Measurements from ENCODE around the gene SLC35G3.
"Not testable (repeated sequence)": the region's sequence is repeated elsewhere in the genome, so short reads cannot be mapped to it uniquely, and the experiment has no call there.

Gene SLC35G3

DNA sequence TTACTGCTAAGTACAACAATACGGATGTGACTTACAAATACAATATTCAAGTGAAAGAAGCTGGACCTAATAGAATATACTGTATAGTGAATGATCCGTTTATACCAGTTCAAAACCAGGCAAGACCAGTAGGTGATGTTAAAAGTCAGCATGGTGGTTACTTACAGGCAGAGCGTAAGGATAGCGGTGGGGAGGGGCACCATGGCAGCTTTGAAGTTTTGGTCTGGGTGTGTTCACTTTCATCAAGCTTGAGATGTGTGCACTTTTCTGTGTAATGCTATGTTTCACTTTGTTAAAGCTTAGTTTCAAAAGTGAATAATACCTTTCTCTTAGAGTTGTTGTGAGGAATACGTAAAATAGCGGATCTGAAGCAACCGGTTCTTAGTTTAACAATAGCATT lies 16.5 kb upstream of the SLC35G3 start:
- DNase-seq (ENCODE audit: low read depth in 3 of 3): no peak

DNA sequence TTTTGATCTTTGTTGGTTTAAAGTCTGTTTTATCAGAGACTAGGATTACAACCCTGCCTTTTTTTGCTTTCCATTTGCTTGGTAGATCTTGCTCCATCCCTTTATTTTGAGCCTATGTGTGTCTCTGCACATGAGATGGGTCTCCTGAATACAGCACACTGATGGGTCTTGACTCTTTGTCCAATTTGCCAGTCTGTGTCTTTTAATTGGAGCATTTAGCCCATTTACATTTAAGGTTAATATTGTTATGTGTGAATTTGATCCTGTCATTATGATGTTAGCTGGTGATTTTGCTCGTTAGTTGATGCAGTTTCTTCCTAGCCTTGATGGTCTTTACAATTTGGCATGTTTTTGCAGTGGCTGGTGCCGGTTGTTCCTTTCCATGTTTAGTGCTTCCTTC lies 8.4 kb upstream of the SLC35G3 start:
- DNase-seq (ENCODE audit: low read depth in 3 of 3): not testable (repeated sequence)

DNA sequence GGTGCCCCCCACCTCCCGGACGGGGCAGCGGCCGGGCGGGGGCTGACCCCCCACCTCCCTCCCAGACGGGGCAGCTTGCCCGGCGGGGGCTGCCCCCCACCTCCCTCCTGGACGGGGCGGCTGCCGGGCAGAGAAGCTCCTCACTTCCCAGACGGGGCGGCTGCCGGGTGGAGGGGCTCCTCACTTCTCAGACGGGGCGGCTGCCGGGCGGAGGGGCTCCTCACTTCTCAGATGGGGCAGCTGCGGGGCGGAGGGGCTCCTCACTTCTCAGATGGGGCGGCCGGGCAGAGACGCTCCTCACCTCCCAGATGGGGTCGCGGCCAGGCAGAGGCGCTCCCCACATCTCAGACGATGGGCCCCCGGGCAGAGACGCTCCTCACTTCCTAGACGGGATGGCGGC lies 869 bp upstream of the SLC35G3 start:
- not testable (repeated sequence) for DNase-seq (ENCODE audit: low read depth in 3 of 3)

DNA sequence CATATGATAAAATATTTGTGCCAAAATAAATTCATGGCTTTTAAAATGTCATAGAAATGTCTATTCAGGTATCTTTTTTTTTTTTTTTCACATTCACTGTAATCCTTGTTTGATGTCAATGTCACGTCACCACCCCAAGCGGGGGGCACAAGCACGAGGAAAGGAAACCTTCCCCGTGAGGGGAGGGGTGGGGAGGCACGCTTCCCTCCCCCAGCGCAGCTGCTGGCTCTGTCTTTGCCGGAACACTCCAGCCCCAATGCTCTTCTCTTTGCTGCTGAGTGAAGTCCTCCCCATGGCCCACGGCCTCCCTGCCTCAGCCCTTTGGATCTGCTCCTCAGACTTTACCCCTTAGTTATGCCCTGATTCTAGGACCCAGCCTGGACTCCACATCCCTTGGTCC lies 1.5 kb downstream of the SLC35G3 start:
- no peak for DNase-seq (ENCODE audit: low read depth in 3 of 3)

DNA sequence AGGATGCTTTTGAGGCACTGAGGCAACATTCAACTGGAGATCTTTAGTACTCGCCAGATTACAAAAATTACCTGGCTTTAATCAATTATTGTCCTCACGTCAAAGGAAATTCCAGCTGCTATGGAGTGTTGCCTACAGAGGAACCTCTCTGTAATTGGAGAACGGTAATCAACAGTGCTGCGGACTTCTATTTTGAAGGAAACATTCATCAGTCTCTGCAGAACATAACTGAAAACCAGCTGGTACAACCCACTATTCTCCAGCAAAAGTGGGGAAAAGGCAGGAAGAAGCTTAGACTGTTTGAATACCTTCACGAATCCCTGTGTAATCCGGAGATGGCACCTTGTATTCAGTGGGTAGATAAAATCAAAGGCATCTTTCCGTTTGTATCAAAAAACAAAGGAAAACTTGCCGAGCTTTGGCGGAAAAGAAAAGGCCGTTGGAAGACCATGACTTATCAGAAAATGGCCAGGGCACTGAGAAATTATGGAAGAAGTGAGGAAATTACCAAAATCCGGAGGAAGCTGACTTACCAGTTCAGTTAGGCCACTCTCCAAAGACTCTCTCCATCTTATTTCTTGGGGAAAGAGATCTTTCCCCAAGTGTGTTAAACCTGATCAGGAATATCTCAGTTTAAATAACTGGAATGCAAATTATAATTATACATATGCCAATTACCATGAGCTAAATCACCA lies 3.0 kb downstream of the SLC35G3 start:
- DNase-seq (ENCODE audit: low read depth in 3 of 3): no peak

DNA sequence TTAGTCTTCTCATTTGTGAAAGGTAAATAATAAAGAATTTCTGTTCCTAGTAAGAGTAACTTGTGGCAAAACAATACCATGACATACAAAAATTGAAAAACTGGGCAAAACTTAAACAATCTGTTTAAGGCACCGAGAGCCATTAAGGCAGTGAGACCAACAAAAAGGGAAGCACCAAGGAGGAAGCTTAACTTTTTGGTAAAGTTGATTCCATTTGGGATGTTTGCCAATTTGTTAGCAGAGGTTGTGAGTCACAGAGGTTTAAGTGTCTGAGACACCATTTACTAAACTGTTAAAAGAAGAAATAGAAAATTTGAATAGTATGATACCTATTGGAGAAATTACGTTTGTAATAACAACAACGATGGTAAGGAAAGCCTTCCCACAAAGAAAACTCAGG lies 4.9 kb downstream of the SLC35G3 start:
- no peak for DNase-seq (ENCODE audit: low read depth in 3 of 3)

DNA sequence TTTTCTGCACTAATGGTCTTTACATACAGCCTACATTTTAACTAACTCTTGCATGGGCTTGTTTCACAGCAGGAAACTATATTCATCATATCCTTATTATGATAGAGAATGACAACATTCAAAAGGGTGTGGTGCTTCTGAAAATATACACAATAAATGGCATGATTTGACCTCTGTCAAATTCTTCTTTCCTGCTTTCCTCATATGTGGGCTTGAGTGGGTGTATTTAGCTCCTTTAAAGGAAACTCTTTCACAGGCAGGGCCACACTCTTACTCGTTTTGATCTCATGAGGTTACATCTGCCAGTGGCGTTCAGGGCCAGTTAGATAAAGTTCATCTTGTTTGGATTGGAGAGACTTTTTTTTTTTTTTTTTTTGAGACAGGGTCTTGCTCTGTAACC lies 6.1 kb downstream of the SLC35G3 start:
- no peak for DNase-seq (ENCODE audit: low read depth in 3 of 3)

DNA sequence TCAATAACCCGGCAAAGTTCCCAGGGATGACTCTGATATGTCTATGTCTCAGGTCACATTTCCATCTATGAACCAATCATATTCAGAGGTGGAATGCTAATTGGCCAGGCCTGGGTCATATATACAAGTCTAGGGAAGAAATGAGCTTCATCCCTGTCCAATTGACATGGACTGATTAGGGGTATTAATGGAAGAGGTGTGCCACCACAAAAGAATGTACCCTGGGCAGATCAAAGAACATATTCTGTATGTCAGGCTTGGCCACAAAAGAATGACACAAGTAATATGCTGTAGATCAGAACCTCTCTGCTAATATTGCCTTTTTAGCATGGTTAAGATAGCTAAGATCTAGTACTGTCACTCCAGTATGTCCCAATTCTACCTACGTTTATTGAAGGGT lies 6.7 kb downstream of the SLC35G3 start:
- no peak for DNase-seq (ENCODE audit: low read depth in 3 of 3)

DNA sequence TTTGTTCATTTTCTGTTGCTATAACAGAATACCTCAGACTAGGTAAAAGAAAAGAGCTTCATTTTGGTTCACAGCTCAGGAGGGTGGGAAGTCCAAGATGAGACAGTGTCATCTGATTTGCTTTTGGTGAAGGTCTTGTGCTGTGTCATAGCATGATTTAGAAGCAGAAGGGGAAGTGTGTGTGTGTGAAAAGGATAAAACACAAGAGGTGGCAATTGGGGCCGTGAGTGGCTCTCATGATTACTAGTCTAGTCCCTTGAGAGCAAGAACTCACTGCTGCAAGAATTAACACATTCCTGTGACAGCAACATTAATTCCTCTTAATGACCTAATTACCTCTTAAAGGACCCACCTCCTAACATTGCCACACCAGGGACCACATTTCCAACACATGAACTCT lies 8.3 kb downstream of the SLC35G3 start:
- no peak for DNase-seq (ENCODE audit: low read depth in 3 of 3)

DNA sequence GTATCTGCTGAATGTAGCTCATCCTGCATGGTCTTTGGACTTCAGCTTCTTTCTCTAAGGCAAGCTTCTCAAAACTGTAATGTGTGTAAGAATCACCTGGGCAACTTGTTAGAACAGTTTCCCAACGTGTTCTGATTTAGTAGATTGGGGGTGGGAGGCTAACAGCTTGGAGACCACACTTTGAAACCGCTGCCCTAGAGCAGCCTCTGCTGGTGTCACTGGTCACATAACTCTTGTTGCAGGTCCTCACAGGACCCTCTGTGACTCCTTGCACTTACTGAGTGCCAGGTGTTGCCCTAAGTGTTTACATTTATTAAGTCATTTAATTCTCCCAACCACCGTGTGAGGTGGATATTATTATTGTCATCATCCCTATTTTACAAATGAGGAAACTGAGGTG lies 9.9 kb downstream of the SLC35G3 start:
- no peak for DNase-seq (ENCODE audit: low read depth in 3 of 3)

DNA sequence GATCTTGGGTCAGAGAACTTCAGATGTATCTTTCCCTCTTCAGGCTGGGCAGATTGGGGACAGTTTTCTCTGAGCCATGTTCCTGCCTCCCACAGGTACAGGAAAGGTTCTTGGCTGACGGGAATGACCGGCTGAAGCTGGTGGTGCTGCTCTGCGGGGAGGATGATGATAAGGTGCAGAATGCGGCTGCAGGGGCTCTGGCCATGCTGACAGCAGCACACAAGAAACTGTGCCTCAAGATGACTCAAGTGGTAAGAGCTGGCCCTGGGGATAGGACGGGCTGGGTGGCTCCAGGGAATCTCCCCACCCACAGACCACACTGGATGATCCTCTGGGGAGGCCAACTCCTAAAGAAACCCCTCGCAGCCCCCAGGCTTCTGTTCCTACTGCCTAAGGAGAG lies 10.9 kb downstream of the SLC35G3 start:
- no peak for DNase-seq (ENCODE audit: low read depth in 3 of 3)

DNA sequence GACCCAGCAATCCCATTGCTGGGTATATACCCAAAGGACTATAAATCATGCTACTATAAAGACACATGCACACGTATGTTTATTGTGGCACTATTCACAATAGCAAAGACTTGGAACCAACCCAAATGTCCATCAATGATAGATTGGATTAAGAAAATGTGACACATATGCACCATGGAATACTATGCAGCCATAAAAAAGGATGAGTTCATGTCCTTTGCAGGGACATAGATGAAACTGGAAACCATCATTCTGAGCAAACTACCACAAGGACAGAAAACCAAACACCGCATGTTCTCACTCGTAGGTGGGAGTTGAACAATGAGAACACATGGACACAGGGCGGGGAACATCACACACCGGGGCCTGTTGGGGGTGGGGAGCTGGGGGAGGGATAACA lies 14.8 kb downstream of the SLC35G3 start:
- DNase-seq (ENCODE audit: low read depth in 3 of 3): not testable (repeated sequence)

DNA sequence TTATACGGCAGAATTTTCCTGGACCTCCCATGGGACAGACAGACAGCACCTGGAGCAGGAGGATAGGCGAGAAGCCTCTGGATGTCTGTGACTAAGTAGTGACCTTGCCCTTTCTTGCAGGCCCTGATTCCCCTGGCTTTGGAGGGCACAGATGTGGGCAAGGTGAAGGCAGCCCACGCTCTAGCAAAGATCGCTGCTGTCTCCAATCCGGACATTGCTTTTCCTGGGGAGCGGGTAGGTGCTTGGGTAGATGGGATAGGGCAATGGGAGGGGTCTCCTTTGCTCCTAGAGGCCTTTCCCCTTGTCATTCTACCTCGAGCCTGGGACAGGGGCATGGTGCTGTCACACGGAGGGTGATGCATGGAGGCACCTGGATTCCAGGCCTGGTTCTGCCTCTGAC lies 17.3 kb downstream of the SLC35G3 start:
- no peak for DNase-seq (ENCODE audit: low read depth in 3 of 3)

DNA sequence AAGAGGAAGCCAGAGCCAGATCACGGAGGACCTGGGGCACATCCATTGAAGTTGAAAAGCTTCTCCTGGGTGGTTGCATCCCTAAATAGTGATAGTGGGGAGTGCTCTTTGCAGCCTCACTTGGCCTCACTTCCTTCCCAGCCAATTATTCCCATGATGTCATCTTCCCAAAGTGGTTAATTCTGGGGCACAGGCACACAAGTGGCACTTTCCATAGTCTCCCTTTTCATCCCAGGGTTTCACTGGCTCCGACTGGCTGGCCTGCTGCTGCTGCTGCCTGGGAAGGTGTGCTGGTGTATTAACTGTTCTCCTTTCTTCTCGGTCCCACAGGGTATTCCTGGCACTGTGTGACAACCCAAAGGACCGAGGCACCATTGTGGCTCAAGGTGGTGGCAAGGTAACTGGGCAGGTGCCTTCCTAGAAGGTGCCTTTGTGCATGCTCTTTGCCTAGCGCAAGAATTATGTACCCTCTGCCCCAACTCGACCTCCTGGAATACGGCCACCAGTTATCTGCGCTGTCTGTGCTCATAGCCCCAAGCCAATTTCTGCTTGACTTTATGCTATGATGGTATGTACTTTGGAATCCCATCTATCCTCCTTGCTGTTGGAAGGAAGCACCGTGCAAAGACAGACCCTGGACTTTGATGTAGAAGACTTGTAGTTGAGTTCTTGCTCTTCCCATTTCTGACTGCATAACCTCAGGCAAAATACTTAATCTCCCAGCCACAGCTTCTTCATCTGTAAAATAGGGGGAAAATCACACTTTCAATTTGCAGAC lies 18.4 kb downstream of the SLC35G3 start:
- no peak for DNase-seq (ENCODE audit: low read depth in 3 of 3)

DNA sequence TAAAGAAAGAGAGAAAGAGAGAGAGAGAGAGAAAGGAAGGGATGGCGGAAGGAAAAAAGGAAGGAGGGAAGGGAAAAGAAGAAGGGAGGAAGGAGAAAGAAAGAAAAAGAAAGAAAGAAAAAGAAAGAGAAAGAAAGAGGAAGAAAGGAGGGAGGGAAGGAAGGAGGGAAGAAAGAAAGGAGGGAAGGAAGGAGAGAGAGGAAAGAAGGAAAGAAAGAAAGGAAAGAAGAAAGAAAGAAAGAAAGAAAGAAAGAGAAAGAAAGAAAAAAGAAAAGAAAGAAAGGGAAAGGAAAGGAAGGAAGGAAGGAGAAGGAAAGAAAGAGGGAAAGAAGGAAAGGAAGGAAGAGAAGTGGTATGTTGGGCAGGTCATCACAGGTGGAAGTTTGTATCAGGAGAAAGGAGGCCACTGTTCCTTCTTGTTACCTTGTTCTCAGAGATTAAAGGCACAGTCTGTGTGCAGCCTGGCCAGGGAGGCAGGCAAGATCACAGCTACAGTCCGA lies 19.3 kb downstream of the SLC35G3 start:
- no peak for DNase-seq (ENCODE audit: low read depth in 3 of 3)

DNA sequence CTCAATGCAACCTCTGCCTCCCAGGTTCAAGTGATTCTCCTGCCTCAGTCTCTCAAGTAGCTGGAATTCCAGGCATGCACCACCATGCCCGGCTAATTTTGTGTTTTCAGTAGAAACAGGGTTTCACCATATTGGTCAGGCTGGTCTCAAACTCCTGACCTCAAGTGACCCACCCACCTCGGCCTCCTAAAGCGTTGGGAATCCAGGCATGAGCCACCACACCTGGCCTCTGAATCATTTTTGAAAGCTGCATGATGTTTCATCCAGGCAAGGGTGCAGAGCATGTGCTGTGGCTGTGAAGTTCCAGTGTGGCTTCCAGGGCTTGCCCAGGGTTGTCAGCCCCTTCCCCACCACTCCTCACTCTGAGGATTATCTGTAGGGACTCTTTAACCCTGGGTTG lies 21.9 kb downstream of the SLC35G3 start:
- not testable (repeated sequence) for DNase-seq (ENCODE audit: low read depth in 3 of 3)

DNA sequence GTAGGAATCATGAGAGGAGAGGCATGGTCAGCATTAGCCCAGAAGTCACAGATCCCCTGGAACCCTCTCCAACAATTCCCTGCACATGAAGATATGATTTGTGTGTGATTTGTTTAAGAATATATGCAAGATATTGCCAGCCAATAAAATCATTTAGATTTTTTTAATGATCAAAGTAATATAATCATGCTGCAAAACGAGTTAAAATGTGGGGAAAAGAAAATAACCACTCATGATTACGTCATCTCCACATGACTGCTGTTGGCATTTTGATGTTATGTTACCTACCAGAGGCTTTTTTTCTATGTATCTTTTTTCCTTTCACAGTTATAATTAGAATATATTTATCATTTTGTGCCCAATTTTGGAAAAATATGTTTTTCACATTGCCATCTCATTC lies 22.4 kb downstream of the SLC35G3 start:
- DNase-seq (ENCODE audit: low read depth in 3 of 3): no peak

DNA sequence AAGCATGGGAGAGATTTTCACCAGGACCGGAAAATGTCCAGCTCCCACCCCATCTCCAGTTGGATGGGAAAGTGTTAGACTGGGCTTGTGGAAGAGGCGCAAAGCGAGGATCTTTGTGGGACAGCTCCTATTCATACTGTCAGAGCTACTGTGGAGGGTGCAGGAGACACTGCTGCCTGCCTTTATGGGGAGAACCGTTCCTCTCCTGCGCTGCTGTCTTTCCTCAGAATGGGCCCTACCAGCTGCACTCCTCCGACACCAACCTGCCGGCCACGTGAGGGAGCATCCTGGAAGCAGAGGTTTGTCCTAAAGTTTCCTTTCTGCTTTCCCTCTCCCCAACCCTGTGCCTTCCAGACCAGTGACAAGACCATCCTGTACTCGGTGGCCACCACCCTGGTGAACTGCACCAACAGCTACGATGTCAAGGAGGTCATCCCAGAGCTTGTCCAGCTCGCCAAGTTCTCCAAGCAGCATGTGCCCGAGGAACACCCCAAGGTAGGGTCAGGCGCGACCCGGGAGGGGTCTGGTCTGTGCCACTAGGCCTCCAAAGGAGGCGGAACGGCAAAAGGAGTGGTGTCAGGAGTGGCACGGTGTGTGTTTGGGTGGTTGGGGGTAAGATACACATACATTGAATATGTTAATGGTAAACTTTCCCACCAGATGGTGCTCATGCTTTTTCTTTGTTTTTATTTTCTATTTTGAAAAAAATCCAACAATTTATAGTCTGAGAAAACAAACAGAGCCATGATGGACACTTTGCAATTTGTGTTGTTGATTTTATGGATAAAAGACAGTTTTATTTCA lies 23.0 kb downstream of the SLC35G3 start:
- no peak for DNase-seq (ENCODE audit: low read depth in 3 of 3)

DNA sequence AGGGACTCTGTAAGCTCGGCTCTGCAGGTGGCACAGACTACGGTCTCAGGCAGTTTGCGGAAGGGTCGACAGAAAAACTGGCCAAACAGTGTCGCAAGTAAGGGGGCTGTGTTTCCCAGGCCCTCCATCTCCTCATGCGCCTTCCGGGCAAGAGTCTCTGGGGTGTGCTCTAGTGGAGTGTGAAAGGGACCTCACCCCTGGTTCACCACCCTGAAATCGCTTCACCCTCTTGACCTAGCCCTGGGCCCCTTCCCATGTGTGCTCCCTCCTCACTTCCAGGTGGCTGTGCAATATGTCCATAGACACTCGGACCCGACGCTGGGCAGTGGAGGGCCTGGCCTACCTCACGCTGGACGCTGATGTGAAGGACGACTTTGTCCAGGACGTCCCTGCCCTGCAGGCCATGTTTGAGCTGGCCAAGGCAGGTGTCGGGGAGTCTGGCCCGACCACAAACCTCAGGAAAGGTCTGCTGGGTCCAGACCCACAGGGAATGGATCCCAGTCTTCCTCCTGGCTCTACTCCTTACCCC lies 24.3 kb downstream of the SLC35G3 start:
- DNase-seq (ENCODE audit: low read depth in 3 of 3): no peak

DNA sequence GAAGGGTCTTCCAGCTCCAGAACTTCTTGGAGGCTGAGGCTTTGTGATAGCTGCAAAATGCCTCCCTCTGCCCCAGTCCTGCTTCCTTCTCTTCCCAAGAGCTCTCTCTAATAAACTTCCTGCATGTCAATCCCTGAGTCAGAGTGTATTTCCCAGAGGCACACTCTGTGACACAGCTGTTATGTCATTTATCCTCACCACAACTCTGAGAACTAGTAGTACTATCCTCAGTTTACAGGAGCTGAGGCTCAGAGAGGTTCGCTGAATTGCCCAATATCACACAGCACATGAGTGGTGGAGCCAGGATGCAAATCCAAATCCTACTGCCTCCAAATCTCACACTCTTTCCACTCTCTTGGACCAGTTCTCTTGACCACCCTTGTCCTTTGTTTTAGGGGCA lies 26.5 kb downstream of the SLC35G3 start:
- DNase-seq (ENCODE audit: low read depth in 3 of 3): no peak

DNA sequence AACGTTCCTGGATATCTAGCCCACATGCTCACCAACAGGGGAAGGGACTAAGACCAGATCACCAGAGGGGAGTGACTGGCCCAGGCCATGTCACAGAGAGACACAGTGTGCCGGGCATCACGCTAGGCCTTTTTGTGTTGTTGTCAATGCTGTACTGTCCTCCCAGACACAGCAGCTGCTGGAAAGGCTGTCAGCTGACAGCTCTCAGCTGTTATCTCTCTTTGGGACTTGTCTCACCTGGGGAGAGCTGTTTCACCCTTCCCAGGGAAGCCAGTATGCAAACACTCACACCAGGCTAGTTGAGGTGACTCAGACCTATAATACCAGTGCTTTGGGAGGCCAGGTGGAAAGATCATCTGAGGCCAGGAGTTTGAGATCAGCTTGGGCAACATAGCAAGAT lies 27.1 kb downstream of the SLC35G3 start:
- DNase-seq (ENCODE audit: low read depth in 3 of 3): no peak

DNA sequence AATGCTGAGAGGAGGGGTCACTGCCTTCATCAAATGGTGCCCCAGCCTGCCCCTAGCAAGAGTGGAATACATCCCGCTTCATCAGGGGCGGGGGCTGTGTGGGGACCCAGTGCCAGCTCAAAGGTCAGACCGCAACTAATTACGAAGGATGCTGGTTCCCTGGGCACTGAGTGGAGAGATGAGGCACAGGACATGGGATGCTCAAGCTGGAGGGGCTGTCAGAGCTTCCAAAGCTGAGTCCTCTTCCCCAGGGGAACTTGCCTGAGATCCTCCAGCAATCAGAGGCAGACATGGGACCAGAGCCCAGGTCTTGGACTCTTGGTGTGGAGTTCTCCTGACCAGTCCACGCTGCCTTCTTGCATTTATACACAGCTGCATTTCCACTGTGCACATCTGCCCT lies 27.7 kb downstream of the SLC35G3 start:
- no peak for DNase-seq (ENCODE audit: low read depth in 3 of 3)
